ENCODE results near the gene LRRN2.
A peak's percentile ranks its signal among the peaks of the same experiment; 100 is the strongest.

The LRRN2 gene

DNA sequence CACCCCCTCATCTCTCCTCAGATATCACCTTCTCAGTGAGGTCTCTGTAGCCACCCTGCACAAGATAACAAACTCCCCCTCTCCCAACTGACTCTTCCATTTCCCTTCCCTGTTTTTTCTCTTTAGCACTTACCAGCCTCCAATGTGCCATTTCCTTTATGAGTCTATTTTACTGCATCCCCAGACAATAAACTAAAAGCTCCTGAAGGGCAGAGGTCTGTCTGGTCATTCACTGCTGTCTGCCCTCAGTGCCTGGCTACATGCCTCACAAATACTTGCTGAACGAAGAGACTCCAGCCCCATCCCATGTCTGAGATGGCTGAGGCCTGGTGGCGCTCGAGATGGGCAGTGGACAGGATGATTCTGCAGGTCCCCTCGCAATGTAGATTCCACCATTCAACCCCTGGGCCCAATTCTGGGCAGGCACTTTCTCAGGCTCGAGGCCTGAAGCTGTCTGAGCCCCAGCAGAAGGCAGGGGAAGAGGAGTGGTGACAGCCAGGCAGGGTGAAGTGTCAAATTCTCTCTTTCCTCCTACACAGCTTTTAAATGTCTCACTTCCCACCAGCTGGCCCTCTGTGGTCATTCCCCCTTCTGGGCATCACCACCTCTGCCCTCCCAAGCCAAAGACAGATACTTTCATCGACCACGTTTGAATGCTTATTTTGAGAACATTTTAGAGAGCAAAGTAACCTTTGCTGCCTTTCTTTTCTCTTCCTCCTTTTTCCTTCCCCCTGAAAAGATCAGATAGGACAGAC lies 6.6 kb downstream of the LRRN2 start:
- Histone ChIP-seq H3K4me3 (ENCODE audit: low read length) (no peak overlapping the region), H3K9me3 (ENCODE audit: low read length) (no peaks in the 10 kb centered on the region), H3K27me3 (ENCODE audit: insufficient read depth, low read length) (peaks cover 21% of the 10 kb centered on the region), H3K36me3 (ENCODE audit: insufficient read depth, low read length) (no peaks in the 10 kb centered on the region), H3K4me1 (ENCODE audit: insufficient read depth, low read length) (peaks cover 5% of the 10 kb centered on the region), H2AFZ (ENCODE audit: low read depth, low read length) (no peak overlapping the region)

GRCh38 chr1:204677864-204678263 lies 7.7 kb downstream of the LRRN2 start:
- H3K27me3 ChIP-seq (ENCODE audit: insufficient read depth, low read length) = peaks cover 11% of the 10 kb centered on the region
- no peaks in the 10 kb centered on the region for H3K36me3 ChIP-seq (ENCODE audit: insufficient read depth, low read length)
- H3K4me3 ChIP-seq (ENCODE audit: low read length) = no peak overlapping the region
- H3K4me1 ChIP-seq (ENCODE audit: insufficient read depth, low read length) = peaks cover 6% of the 10 kb centered on the region
- no peak overlapping the region for H2AFZ ChIP-seq (ENCODE audit: low read depth, low read length)
- no peaks in the 10 kb centered on the region for H3K9me3 ChIP-seq (ENCODE audit: low read length)

- no peak overlapping the region for H2AFZ ChIP-seq (ENCODE audit: low read depth, low read length)
- peaks cover 2% of the 10 kb centered on the region for H3K27me3 ChIP-seq (ENCODE audit: insufficient read depth, low read length)
- no peaks in the 10 kb centered on the region for H3K36me3 ChIP-seq (ENCODE audit: insufficient read depth, low read length)
- no peak overlapping the region for H3K4me3 ChIP-seq (ENCODE audit: low read length)
- H3K9me3 ChIP-seq (ENCODE audit: low read length) = no peaks in the 10 kb centered on the region
- H3K4me1 ChIP-seq (ENCODE audit: insufficient read depth, low read length) = peaks cover 6% of the 10 kb centered on the region
Observed at GRCh38 chr1:204676043-204676442, 9.5 kb downstream of the LRRN2 start.

DNA sequence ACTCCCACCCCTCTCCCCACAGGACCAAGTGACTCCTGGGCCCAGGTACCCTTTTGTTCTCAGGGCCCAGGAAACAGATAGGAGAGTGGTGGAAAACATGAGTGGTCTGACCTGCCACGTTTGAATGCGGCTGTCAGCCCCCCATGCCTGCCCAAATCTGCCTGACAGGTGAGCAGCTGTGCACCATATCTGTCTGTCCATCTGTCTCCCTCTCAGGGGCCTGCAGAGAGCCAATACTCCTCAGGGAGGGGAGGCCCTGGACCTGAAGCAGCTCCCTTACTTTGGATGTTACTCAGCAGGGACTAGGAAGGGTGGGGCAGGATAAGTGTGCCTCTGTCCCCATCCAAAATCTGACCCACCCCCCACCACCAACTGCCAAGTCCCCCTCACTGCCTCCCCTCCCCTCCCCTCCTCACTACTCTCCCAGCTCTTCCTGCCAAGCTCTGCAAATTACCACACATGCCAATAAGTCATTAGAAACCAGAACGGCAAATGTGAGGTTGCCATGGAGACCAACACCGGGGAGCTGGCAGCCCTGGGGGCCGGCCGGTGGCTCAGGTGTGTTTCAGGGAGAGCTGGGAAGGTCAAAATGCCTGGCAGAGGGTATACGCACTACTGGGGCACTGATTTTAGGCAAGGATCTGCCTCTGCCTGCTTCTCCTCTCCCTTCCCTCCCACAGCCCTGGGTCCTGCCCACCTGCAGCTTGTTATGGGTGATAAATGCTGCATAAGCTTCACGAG lies 11.5 kb downstream of the LRRN2 start:
- no peak overlapping the region for H3K4me3 ChIP-seq (ENCODE audit: low read length)
- no peak overlapping the region for H2AFZ ChIP-seq (ENCODE audit: low read depth, low read length)
- no peaks in the 10 kb centered on the region for H3K36me3 ChIP-seq (ENCODE audit: insufficient read depth, low read length)
- H3K4me1 ChIP-seq (ENCODE audit: insufficient read depth, low read length) = peaks cover 6% of the 10 kb centered on the region
- no peaks in the 10 kb centered on the region for H3K9me3 ChIP-seq (ENCODE audit: low read length)
- H3K27me3 ChIP-seq (ENCODE audit: insufficient read depth, low read length) = peaks cover 2% of the 10 kb centered on the region

DNA sequence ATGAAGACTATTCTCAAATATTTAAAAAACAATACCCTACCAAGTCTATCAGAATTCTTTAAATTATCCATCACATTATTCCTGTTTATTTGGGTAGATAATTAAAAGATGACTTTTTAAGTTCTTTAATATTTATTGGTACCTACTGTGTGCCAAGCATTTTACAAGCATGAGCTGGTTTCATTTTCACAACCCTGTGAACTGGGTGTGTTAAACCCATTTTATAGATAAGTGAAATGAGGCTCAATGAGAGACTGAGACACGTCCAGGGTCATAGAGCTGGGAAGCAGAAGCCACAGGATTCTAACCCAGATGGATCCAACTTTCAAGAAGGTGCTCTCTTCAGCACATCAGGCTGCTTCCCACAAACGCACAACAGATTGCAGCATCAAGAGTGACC lies 12.3 kb downstream of the LRRN2 start:
- Histone ChIP-seq H3K36me3 (ENCODE audit: insufficient read depth, low read length) (no peaks in the 10 kb centered on the region), H3K4me1 (ENCODE audit: insufficient read depth, low read length) (peaks cover 6% of the 10 kb centered on the region), H3K4me3 (ENCODE audit: low read length) (no peak overlapping the region), H3K9me3 (ENCODE audit: low read length) (no peaks in the 10 kb centered on the region), H2AFZ (ENCODE audit: low read depth, low read length) (no peak overlapping the region), H3K27me3 (ENCODE audit: insufficient read depth, low read length) (peaks cover 2% of the 10 kb centered on the region)

DNA sequence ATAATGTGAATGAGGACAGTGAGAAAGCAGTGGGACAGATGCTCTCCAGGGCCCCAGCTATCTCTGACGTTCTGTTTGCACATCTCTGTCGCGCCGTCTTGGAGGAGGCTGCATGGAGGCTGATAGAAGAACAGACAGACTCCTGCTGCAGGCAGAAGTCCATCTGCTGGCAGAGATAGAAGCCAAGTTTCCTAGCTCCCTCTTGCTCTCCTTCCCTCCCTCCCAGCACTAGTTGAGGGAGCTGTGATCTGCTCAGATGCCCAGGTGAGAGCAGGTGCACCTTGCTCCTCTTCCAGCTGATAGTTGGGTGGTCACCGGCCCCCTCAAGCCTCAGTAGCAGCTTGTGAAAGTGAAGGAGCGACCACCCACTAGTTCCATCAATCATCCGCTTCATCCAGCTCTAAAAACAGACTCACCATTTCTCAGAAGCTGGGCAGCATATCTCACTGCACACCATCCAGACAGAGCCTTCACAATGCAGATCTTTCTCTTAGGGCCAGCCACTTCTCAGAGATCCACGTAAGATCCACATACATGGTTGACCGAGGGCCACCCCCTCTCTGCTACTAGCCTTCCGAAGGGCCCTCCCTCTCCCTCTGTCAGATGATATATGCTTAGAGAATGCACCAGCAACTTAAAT lies 12.9 kb downstream of the LRRN2 start:
- Histone ChIP-seq H3K4me3 (ENCODE audit: low read length) (no peak overlapping the region), H3K36me3 (ENCODE audit: insufficient read depth, low read length) (no peaks in the 10 kb centered on the region), H2AFZ (ENCODE audit: low read depth, low read length) (no peak overlapping the region), H3K4me1 (ENCODE audit: insufficient read depth, low read length) (peaks cover 6% of the 10 kb centered on the region), H3K27me3 (ENCODE audit: insufficient read depth, low read length) (peaks cover 2% of the 10 kb centered on the region), H3K9me3 (ENCODE audit: low read length) (no peaks in the 10 kb centered on the region)

DNA sequence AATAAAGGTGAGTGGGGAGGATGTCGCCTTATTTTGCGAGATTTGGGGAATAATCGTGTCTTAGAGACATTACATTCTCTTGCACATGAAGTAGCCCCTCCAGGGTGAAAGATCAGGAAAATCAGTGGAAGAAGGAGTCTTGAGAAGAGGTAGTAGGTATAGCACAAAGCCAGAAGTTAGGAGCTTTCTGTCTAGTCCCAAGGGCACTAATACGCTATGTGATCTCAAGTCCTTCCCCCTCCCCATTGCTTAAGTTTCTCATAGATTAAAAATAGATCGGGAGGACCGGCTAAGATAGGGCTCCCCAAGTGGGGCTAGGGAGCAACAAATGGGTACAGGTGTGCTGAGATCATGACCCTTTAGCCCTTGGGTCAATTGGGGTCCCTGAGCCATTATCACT lies 13.5 kb downstream of the LRRN2 start:
- Histone ChIP-seq H3K9me3 (ENCODE audit: low read length) (no peaks in the 10 kb centered on the region), H3K36me3 (ENCODE audit: insufficient read depth, low read length) (no peaks in the 10 kb centered on the region), H3K4me3 (ENCODE audit: low read length) (no peak overlapping the region), H3K27me3 (ENCODE audit: insufficient read depth, low read length) (peaks cover 2% of the 10 kb centered on the region), H3K4me1 (ENCODE audit: insufficient read depth, low read length) (peaks cover 6% of the 10 kb centered on the region), H2AFZ (ENCODE audit: low read depth, low read length) (no peak overlapping the region)

DNA sequence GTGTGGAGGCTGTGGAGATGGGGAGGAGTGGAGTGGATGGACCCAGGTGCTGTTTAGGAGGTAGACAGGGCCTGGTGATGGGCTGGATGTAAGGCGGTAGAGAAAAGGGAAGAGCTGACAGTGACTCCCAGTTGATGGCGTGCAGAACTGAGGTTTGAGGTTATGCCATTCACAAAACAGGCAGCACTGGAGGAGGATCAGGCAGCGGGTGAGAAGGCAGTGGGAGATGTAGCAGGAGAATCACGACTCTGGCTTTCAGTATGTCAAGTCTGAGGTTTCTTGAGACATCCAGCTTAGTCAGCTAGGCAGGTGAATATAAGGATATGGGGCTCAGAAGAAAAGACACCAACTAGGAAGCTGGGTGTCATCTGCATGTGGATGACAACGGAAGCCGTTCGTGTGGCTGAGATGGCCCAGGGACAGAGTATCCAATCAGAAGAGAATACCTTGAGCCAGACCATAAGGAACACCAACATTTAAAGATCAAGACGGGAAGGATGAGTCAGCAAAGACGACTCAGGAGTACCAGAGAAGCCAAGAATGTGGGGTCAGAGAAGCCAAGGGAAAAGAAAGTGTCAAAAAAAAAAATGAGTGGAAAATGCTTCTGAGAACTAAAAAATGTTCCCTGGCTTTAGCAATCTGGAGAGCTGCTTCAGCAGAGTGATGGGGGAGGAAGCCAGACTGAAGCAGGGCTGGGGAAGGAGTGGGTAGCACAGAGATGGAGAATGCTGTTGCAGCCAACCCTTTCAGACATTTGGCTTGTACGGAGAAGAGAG lies 15.2 kb downstream of the LRRN2 start:
- Histone ChIP-seq H3K36me3 (ENCODE audit: insufficient read depth, low read length) (no peaks in the 10 kb centered on the region), H3K9me3 (ENCODE audit: low read length) (no peaks in the 10 kb centered on the region), H3K4me1 (ENCODE audit: insufficient read depth, low read length) (peaks cover 6% of the 10 kb centered on the region), H2AFZ (ENCODE audit: low read depth, low read length) (no peak overlapping the region), H3K27me3 (ENCODE audit: insufficient read depth, low read length) (peaks cover 2% of the 10 kb centered on the region), H3K4me3 (ENCODE audit: low read length) (no peak overlapping the region)

DNA sequence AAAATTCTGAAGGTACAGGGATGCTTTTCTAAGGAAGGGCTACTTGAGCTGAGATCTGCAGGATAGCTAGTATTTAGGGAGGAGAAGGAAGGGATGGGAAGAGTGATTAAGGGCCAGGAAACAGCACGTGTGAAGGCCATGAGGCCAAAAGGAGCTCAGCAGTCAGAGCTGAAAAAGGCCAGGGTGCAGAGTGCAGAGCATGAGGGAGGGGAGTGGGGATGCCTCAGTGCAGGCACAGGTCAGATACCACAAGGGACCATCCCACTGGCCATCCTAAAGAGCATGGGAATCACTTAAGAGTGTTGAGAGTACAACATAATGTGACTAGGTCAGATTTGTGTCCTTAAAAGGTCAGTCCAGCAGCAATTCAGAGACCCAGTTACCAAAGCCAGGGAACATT lies 16.0 kb downstream of the LRRN2 start:
- Histone ChIP-seq H3K27me3 (ENCODE audit: insufficient read depth, low read length) (peaks cover 2% of the 10 kb centered on the region), H3K36me3 (ENCODE audit: insufficient read depth, low read length) (no peaks in the 10 kb centered on the region), H3K4me3 (ENCODE audit: low read length) (no peak overlapping the region), H3K9me3 (ENCODE audit: low read length) (no peaks in the 10 kb centered on the region), H3K4me1 (ENCODE audit: insufficient read depth, low read length) (peaks cover 11% of the 10 kb centered on the region), H2AFZ (ENCODE audit: low read depth, low read length) (no peak overlapping the region)

DNA sequence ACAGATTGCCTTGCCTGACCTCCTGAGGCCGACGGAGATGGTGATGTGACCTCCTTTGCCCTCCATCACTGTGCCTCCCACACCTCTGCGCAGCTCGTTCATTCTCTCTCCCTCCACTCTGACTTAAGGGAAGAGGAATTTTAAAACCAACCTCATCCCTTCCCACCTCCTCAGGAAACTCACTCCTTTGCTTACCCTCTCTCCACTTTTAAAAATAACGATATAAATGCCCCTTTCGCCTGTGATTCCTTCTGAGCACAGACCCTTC lies 21.2 kb downstream of the LRRN2 start:
- H3K4me1 ChIP-seq (ENCODE audit: insufficient read depth, low read length) = peaks cover 23% of the 10 kb centered on the region
- no peaks in the 10 kb centered on the region for H3K9me3 ChIP-seq (ENCODE audit: low read length)
- no peaks in the 10 kb centered on the region for H3K36me3 ChIP-seq (ENCODE audit: insufficient read depth, low read length)
- H2AFZ ChIP-seq (ENCODE audit: low read depth, low read length) = peak overlapping the region; percentile 0
- H3K4me3 ChIP-seq (ENCODE audit: low read length) = peak overlapping the region; percentile 2
- no peaks in the 10 kb centered on the region for H3K27me3 ChIP-seq (ENCODE audit: insufficient read depth, low read length)

DNA sequence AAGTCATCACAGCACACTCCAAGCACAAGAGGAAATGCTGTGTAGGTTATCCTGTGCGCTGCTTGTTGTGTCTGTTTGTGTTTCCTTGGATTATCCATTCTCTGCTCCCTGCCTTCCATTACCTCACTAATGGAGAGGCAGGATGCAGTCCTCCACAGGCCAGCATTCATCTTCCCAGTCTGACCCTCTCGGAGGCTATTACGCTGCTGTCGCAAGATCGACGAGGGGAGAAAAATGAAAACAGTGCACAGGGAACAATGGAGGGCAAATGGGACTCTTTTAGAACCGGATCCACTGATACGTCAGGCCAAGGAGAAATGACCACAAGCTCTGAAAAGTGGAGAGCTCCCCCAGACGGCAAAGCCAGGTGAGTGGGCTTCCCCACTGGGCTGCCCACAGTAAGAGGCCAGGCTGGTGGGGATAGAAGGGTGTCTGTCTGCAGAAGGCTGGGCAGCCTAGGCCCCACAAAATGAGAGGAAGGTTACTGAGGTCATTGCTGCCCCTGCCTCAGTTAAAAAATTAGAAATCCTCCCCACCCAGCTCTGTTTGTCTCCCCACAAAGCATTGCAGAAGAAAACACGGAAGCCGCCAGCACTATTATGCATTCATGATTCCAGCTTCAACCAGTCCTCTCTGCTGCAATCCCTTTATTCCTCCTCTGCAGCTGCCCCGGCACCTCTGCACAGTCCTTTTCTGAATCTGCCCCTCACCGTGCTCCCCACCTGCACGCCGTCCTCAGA lies 21.7 kb downstream of the LRRN2 start:
- no peaks in the 10 kb centered on the region for H3K9me3 ChIP-seq (ENCODE audit: low read length)
- peak overlapping the region; percentile 3 for H3K4me3 ChIP-seq (ENCODE audit: low read length)
- peaks cover 23% of the 10 kb centered on the region for H3K4me1 ChIP-seq (ENCODE audit: insufficient read depth, low read length)
- H3K36me3 ChIP-seq (ENCODE audit: insufficient read depth, low read length) = no peaks in the 10 kb centered on the region
- H3K27me3 ChIP-seq (ENCODE audit: insufficient read depth, low read length) = no peaks in the 10 kb centered on the region
- peak overlapping the region; percentile 0 for H2AFZ ChIP-seq (ENCODE audit: low read depth, low read length)

- H3K36me3 ChIP-seq (ENCODE audit: insufficient read depth, low read length) = no peaks in the 10 kb centered on the region
- no peak overlapping the region for H3K4me3 ChIP-seq (ENCODE audit: low read length)
- H3K9me3 ChIP-seq (ENCODE audit: low read length) = no peaks in the 10 kb centered on the region
- peaks cover 23% of the 10 kb centered on the region for H3K4me1 ChIP-seq (ENCODE audit: insufficient read depth, low read length)
- no peak overlapping the region for H2AFZ ChIP-seq (ENCODE audit: low read depth, low read length)
- H3K27me3 ChIP-seq (ENCODE audit: insufficient read depth, low read length) = no peaks in the 10 kb centered on the region
Observed at GRCh38 chr1:204662530-204662929, 23.0 kb downstream of the LRRN2 start.
